A549 treated with RU486 at 1 μM for 4 hours (cell line): Measurements from ENCODE around the gene JUNB. TPM values are rescaled to one million over a fixed set of nuclear protein-coding genes. Genes with fewer than 3 reads are reported as not detected.

Experiments used
- total RNA-seq: library from RNA; stranded (reverse); fragments of 200-300 nt; extraction: Qiagen RNA extraction; gene quantifications from 5 replicates; pipeline ENCODE4 v1.2.3, GENCODE V29; 2022; ENCODE audit warnings: low read depth

JUNB gene
- total RNA-seq, result 86.0 to 165 TPM (median 133 TPM) in 5 replicates

GRCh38 chr19:12791345-12792050 lies at the start of gene JUNB:
Gene JUNB (plus strand): TSS chr19:12791486. CDS start chr19:12791772, 286 bp downstream.

DNA sequence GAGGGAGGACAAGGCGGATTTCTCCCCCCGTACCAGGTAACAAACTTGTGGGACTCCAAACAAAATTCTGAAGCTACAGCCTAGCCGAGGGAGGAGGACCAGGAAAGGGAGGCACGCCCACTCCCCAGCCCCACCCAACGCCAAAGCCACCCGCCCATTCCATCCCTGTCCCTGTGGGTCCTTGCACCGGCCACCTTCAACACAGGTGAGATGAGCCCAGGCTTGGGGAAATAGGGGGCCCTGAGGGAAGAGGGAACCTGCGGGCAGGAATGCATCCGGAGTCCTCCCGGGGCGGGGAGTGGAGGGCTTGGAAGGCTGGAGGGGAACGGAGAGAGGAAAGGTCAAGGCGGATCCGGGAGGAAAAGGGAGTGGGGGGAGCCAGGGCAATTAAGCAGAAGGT lies 39.7 kb upstream of the JUNB start, which contains the start of gene BEST2:
BEST2 (plus strand) TSS at position 157 of the 400 bp plus-strand sequence. CDS start 802 bp downstream, outside the sequence.

GRCh38 chr19:12774588-12775555 lies 16.4 kb upstream of the JUNB start, which contains the start of gene HOOK2:
Gene HOOK2 (minus strand): TSS chr19:12775552. CDS start chr19:12775449, 103 bp downstream.

DNA sequence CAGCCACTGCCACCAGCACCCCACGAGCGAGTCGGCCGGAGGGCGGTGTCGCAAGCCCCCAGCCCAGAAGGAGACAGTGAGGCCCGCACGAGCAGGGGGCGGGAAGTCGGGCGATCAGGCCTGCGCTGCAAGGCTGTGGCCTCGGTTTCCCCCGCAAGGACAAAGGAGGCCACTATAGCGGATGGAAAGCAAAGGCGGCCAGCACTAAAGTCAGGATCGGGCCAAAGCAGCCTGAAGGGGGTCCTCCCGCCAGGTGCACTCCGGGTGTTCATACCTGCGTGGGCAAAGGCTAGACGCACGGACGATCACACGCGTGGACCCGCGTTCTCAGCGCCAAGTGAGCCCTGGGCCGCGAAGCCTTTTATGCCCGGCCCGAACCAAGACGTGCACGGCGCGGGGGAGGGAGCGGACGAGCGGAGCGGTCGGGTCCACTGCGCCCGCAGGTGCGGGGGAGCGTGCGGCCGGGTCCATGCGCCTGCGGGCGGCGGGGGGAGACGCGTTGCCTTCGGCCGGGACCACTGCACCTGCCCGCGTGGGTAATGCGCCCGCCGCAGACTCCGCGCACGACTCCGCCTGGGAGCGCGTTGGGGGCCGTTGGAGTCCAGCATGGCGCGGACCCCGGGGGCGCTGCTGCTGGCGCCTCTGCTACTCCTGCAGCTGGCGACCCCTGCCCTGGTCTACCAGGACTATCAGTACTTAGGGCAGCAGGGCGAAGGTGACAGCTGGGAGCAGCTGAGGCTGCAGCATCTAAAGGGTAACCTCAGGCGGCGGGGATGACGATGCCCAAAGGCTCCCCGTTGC lies 10.4 kb downstream of the JUNB start, which contains the start of the genes PRDX2 and THSD8:
PRDX2 (minus strand) TSS at position 335 of the 801 bp plus-strand sequence. CDS start 539 bp downstream, outside the sequence.
THSD8 (plus strand) TSS at position 604 of the 801 bp plus-strand sequence; CDS start at position 607, 3 bp downstream.

DNA sequence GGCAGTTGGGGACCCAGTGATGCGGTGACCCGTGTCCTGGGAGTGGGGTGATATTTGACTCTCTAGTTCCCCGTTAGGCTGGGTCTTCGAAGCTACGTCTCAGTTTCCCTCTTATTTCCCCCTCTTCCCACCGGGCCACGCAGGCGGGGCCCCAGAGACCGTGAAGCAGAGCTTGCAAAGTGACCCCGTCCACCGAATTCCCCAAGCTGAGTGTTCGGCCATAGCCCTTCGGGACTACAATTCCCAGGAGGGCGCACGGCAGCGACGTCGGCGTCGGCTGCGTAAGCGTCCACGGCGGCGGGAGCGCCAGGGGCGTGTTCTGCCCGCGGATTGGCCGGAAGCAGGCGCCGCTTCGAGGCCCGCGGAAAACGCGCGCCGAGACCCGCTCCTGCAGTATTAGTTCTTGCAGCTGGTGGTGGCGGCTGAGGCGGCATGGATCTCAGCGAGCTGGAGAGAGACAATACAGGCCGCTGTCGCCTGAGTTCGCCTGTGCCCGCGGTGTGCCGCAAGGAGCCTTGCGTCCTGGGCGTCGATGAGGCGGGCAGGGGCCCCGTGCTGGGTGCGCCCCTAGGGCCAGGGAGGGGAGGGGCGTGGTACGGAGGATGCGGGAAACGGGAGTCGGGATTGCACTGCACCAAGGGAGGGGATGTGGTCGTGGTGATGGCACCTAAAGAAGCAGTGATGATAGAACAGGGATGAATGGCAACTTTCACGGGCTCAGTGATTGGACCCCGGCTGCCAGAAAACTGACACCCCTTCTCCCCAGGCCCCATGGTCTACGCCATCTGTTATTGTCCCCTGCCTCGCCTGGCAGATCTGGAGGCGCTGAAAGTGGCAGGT lies 15.2 kb downstream of the JUNB start, which contains the start of gene RNASEH2A:
RNASEH2A (plus strand) TSS at position 343 of the 840 bp plus-strand sequence; CDS start at position 433, 90 bp downstream.

DNA sequence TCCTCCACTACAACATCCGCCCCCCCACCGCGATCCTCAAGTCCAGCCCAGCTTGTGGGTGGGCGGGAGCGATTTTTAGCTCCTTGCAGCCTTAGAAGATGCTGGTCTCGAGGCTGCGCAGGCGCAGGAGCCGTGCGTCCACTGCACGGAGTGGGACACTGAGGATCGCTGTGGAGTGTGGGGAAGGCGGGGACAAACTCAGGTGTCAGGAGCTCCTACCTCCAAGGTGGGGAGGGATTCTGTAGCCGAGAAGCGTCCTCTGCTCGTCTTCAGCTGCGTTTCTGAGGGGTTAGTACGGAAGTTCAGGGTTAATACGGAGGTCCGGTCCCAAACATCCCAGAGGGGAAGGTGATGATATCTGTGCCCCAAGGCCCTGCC lies 43.3 kb downstream of the JUNB start, which contains the start of gene RTBDN:
RTBDN (minus strand) TSS at position 14 of the 378 bp plus-strand sequence. CDS start 4,600 bp downstream, outside the sequence.

GRCh38 chr19:12838182-12838885 lies 47.0 kb downstream of the JUNB start, which contains the start of gene MAST1:
Gene MAST1 (plus strand): TSS chr19:12838515. CDS start chr19:12838573, 58 bp downstream.

Other genes with a start within 250 kb of the JUNB start
- 0.95 to 2.9 TPM (median 2.1 TPM) in 5 replicates for gene ZNF564, start 240.0 kb upstream of the JUNB start, total RNA-seq
- gene ZNF490, start 180.7 kb upstream of the JUNB start, total RNA-seq, result 0.45 to 0.81 TPM (median 0.66 TPM) in 5 replicates
- gene ZNF791, start 180.6 kb upstream of the JUNB start, total RNA-seq, result 4.3 to 6.2 TPM (median 5.3 TPM) in 5 replicates
- 16.4 to 21.2 TPM (median 17.4 TPM) in 5 replicates for gene MAN2B1, start 124.7 kb upstream of the JUNB start, total RNA-seq
- 7.9 to 11.6 TPM (median 10.0 TPM) in 5 replicates for gene WDR83, start 124.7 kb upstream of the JUNB start, total RNA-seq
- gene DHPS, start 109.6 kb upstream of the JUNB start, total RNA-seq, result 40.7 to 54.1 TPM (median 49.5 TPM) in 5 replicates
- gene GNG14, start 103.5 kb upstream of the JUNB start, total RNA-seq, result not detected in 5 replicates
- 8.2 to 13.6 TPM (median 11.5 TPM) in 5 replicates for gene FBXW9, start 94.9 kb upstream of the JUNB start, total RNA-seq
- 27.4 to 35.2 TPM (median 32.5 TPM) in 5 replicates for gene TNPO2, start 67.6 kb upstream of the JUNB start, total RNA-seq
- gene TRIR, start 56.8 kb upstream of the JUNB start, total RNA-seq, result 156 to 216 TPM (median 205 TPM) in 5 replicates
- 70.9 to 96.0 TPM (median 93.4 TPM) in 5 replicates for gene GET3, start 54.0 kb upstream of the JUNB start, total RNA-seq
- 0.05 to 0.14 TPM in 2 of 5 replicates, not detected in the others for gene BEST2, start 39.7 kb upstream of the JUNB start, total RNA-seq
- gene HOOK2, start 15.9 kb upstream of the JUNB start, total RNA-seq, result 8.1 to 12.5 TPM (median 9.9 TPM) in 5 replicates
- 0.48 to 1.4 TPM (median 0.76 TPM) in 5 replicates for gene PRDX2, start 10.3 kb downstream of the JUNB start, total RNA-seq
- gene THSD8, start 10.6 kb downstream of the JUNB start, total RNA-seq, result 0.70 to 17.2 TPM (median 12.5 TPM) in 4 of 5 replicates, not detected in the other
- 32.3 to 49.1 TPM (median 44.2 TPM) in 5 replicates for gene RNASEH2A, start 15.1 kb downstream of the JUNB start, total RNA-seq
- gene RTBDN, start 43.1 kb downstream of the JUNB start, total RNA-seq, result 0.10 to 0.34 TPM (median 0.22 TPM) in 4 of 5 replicates, not detected in the other
- gene MAST1, start 47.0 kb downstream of the JUNB start, total RNA-seq, result 1.1 to 2.5 TPM (median 1.6 TPM) in 5 replicates
- 25.6 to 33.3 TPM (median 31.1 TPM) in 5 replicates for gene DNASE2, start 90.0 kb downstream of the JUNB start, total RNA-seq
- gene KLF1, start 95.7 kb downstream of the JUNB start, total RNA-seq, result not detected in 5 replicates
- gene GCDH, start 99.7 kb downstream of the JUNB start, total RNA-seq, result 9.1 to 10.2 TPM (median 9.5 TPM) in 5 replicates
- 0.33 to 0.79 TPM (median 0.42 TPM) in 5 replicates for gene SYCE2, start 127.8 kb downstream of the JUNB start, total RNA-seq
- gene FARSA, start 142.2 kb downstream of the JUNB start, total RNA-seq, result 65.9 to 84.1 TPM (median 74.6 TPM) in 5 replicates
- gene CALR, start 147.1 kb downstream of the JUNB start, total RNA-seq, result 505 to 682 TPM (median 539 TPM) in 5 replicates
- 68.9 to 85.3 TPM (median 84.8 TPM) in 5 replicates for gene RAD23A, start 154.4 kb downstream of the JUNB start, total RNA-seq
- 33.1 to 59.6 TPM (median 54.1 TPM) in 5 replicates for gene GADD45GIP1, start 165.7 kb downstream of the JUNB start, total RNA-seq
- not detected in 5 replicates for gene DAND5, start 178.1 kb downstream of the JUNB start, total RNA-seq
- gene NFIX, start 204.0 kb downstream of the JUNB start, total RNA-seq, result 3.3 to 5.4 TPM (median 3.8 TPM) in 5 replicates